ENCODE measurements around the gene HTRA1.

DNA sequence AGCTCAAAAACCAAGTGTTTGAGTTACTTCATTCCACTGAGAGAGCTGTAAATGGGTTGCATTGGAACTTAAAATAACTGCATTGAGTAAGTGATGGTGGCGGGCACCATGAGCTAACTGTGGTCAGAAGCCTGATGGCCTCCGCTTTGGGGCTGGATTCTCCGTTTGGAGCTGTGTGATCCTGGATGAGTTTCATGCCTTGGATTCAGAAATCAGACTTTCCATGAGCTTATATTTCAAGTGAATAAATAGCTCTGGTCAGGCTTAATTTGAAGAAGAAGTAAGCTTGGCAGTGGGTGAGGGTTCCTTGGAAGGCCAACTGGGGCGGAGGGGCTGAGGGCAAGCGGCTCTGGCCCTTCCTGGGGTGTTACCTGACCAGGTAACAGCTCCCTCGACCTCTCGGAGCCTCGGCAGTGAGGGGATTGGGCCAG, 5.6 kb downstream of the HTRA1 start:
- TF ChIP-seq, protein P1, sequence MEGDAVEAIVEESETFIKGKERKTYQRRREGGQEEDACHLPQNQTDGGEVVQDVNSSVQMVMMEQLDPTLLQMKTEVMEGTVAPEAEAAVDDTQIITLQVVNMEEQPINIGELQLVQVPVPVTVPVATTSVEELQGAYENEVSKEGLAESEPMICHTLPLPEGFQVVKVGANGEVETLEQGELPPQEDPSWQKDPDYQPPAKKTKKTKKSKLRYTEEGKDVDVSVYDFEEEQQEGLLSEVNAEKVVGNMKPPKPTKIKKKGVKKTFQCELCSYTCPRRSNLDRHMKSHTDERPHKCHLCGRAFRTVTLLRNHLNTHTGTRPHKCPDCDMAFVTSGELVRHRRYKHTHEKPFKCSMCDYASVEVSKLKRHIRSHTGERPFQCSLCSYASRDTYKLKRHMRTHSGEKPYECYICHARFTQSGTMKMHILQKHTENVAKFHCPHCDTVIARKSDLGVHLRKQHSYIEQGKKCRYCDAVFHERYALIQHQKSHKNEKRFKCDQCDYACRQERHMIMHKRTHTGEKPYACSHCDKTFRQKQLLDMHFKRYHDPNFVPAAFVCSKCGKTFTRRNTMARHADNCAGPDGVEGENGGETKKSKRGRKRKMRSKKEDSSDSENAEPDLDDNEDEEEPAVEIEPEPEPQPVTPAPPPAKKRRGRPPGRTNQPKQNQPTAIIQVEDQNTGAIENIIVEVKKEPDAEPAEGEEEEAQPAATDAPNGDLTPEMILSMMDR (IDR thresholded peaks at IDR 0.05): no peak
- no peak for TF ChIP-seq POLR2A (IDR thresholded peaks at IDR 0.05)

Data from esophagus squamous epithelium (tissue), 4 donors.